GM19452 (cell line): ENCODE measurements around the gene ZRANB3.

ENCODE experiments used
- ATAC-seq: cut with Tn5 transposase; IDR thresholded peaks from one replicate; pipeline ENCODE4 v1.9.1; 2021; ENCODE audit not compliant: unreplicated experiment

The ZRANB3 gene

GRCh38 chr2:135255208-135255607, 275.8 kb downstream of the ZRANB3 start:
- no peak for ATAC-seq

GRCh38 chr2:135252805-135253458, 278.1 kb downstream of the ZRANB3 start:
- no peak for ATAC-seq

DNA sequence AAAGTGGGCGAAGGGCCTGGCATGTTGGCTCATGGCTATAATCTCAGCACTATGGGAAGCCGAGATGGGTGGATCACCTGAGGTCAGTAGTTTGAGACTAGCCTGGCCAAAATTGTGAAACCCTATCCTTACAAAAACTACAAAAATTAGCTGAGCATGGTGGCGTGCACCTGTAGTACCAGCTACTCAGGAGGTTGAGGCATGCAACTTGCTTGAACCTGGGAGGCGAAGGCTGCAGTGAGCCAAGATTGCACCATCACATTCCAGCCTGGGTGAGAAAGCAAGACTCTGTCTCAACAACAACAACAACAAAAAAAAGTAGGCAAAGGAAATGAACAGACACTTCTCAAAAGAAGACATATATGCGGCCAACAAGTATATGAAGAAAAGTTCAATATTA, 282.4 kb downstream of the ZRANB3 start:
- no peak for ATAC-seq

DNA sequence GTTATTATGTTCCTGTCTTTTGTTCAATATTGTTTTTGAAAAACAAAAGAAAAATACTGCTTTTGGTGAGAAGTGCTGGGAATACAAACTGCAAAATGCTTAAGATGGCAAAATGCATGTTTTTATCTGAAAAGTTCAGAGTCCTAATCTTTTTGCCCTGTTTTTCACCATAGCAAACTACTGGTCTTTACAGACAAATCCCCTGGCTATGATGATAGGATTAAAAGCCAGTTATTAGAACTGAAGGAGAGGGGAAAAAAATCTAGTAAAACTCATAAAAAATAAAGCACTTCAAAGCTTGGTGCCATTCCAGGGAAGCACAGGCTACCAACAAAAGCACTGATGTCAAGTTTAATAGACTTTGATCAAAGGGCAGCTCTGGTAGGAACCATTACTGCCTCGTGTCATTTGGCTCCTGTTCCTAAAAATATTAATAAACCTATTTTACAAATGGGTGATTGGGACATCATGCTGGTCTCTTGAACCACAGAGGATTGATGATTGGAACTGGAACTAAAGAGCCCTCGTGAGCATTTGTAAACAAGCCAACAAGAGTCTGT, 284.2 kb downstream of the ZRANB3 start:
- no peak for ATAC-seq

- no peak for ATAC-seq
Measured at GRCh38 chr2:135245071-135245470, 285.9 kb downstream of the ZRANB3 start.

GRCh38 chr2:135238651-135239050, 292.4 kb downstream of the ZRANB3 start:
- ATAC-seq: no peak

DNA sequence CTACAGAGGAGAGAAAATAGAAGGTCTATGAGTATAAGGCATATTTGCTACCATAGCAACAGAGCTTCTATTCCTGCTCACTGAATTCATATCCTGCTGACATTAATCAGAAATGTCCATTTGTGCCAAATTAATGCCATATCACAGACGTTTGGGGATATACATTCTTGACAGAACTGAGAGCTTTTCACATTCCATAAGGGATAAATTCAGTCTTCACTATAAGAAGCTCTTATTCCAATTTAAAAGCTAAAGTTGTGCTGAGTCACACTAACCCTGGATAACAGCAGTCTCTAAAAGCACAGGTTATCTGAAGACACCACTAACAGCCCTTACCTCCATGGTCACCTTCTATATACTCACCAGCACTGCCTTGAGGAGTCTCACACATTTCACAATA, 300.9 kb downstream of the ZRANB3 start:
- ATAC-seq: no peak

GRCh38 chr2:135227386-135227785, 303.6 kb downstream of the ZRANB3 start:
- ATAC-seq: no peak

- no peak for ATAC-seq
Measured at GRCh38 chr2:135226961-135227360, 304.1 kb downstream of the ZRANB3 start.

DNA sequence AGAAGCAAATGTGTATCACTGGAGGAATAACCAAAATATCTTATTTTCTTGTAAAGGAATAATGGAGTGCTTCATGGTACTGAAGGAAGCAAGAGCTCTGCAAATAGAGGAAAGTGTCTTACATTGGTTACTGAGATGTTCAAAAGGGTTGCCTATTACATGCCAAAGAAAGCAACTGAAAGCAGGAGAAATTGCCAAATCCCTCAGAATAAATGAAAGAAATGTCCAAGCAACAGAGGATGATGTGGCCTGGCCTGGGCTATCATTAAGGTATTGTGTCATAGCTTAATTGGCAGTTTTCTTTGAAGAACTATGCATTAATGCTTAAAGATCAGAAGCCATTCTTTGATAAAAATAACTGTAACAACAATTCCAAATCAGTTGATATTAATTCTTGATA, 305.2 kb downstream of the ZRANB3 start:
- no peak for ATAC-seq

- no peak for ATAC-seq
Measured at GRCh38 chr2:135219226-135219625, 311.8 kb downstream of the ZRANB3 start.

- no peak for ATAC-seq
Measured at GRCh38 chr2:135218426-135218825, 312.6 kb downstream of the ZRANB3 start.

DNA sequence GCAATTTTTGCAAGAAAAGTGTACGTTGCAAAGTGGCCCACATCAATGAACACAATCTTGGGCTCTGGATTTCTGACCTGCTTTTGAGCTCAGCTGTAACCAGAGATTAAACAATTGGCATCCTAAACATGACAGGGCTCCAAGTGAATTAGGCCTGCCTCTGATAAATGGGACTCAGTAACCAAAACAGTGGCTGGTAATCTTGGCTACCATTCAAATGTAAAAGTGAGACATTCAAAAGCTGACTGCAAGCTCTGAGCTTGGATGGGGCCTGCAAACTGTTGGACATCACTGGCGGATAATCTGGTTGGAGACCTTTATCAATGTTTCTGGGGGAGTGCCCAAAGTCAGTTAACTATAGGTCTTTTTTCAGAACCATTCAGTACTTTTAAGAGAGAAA, 318.3 kb downstream of the ZRANB3 start:
- ATAC-seq: no peak

GRCh38 chr2:135208016-135208415, 323.0 kb downstream of the ZRANB3 start:
- ATAC-seq: no peak

DNA sequence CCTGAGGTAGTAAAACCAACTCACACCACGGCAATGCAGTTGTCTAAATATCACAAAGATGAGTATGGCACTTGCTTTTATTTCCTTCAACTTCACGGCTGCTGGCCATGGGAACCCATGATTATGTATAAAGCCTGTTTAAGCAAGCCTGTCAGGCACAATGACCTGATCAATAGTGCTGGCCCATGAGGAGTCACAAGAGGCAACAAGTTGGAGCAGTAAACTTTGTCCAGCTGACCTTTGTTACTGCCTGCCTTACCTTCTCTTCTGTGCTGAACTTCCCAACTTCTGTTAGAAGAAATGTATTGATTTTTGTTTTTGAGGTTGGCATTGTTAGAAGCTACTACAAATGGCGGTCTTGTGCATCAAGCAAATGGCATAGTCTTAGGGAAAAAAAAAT, 327.1 kb downstream of the ZRANB3 start:
- no peak for ATAC-seq

DNA sequence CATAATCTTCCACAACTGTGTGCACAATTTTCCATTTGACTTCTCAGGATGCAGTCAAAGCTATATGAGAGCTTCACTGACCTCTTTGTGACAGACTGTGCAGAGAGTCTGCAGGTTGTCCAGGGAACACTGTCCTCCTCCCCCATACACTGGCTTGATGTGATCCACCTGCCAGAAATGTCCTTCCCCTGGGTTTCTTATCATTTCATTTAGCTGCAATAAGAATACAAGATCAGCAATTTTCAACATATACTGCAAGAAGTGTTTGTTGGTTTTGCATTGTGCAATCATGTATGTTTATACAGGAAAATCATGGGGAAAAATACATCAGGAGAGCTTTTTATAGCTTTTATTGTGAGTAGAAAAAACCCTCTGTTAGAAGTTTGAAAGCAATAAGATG, 328.3 kb downstream of the ZRANB3 start:
- no peak for ATAC-seq

DNA sequence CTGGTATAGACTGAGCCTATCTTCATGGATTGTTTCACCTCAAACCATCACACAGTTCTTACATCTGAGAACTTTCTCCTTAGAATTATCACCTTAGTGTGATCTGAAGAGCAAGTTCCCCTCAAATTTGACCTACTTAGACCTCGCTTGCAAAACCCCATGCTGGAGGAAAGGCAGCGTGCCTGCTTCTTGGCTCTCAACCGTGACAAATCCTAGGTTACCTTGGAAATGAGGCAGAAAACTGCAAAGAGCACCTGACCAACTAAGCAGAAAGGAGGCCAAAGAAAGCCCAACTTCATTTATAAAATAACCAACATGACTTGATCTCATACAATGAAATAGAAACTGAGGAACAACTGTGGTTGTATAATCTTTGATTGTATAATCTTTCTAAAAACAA, 332.5 kb downstream of the ZRANB3 start:
- no peak for ATAC-seq

DNA sequence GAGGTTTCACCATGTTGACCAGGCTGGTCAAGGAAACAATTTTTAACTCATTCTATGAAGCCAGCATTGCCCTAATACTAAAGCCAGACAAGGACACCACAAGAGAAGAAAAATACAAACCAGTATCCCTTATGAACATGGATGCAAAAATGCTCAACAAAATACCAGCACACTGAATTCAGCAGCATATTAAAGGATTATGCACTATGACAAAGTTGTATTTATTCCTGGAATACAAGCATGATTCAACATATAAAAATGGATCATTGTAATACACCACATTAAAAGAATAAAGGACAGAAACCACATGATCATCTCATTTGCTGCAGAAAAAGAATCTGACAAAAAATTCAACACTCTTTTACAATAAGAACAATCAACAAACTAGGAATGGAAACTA, 340.2 kb downstream of the ZRANB3 start:
- no peak for ATAC-seq

DNA sequence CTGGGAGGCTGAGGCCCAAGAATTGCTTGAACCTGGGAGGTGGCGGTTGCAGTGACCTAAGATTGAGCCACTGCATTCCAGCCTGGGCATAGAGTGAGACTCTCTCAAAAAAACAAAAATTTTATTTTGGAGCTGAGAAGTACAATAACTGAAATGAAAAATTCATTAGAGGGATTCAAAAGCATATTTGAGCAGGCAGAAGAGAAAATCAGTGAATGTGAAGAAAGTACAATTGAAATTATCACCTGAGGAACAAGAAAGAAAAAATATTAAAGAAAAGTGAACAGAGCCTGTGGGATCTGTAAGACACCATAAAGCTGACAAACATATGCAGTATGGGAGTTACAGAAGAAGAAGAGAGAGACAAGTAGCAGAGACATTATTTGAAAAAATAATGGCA, 341.9 kb downstream of the ZRANB3 start:
- ATAC-seq: no peak

DNA sequence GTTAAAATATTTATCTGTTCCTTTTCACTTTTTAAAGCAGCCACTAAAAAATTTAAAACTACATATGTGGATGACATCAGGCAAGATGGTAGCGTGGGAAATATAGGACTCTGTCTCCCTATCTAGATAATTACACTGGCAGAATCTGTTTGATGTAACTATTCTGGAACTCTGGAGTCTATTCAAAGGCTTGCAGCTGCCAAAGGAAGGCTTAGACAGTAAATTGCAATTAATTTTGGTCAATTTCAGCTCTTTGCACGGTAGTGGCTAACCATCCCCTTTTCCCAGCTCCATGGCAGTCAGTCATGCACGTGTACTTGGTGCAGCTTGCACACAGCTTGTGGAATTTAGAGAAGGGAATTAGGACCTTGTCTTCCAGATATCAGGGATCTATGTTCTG, 343.7 kb downstream of the ZRANB3 start:
- ATAC-seq: no peak

DNA sequence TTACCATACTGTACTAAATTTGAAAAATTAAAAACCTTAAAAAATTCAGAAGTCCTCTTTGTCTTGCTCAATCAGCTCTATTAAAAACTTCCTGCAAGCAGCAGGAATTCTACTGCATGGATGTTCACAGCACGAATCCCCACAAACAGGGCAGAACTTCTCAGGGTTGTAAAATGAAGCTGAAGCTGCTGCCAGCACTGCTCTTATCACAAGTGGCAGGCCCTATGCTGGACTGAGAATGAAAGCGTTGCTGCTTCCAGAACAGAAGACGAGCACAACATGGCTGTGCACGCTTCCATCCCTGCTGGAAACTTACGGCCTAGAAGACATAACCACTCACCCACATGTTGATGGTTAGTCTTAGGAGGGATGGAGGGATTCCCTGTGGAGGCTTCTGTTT, 345.0 kb downstream of the ZRANB3 start:
- ATAC-seq: no peak

DNA sequence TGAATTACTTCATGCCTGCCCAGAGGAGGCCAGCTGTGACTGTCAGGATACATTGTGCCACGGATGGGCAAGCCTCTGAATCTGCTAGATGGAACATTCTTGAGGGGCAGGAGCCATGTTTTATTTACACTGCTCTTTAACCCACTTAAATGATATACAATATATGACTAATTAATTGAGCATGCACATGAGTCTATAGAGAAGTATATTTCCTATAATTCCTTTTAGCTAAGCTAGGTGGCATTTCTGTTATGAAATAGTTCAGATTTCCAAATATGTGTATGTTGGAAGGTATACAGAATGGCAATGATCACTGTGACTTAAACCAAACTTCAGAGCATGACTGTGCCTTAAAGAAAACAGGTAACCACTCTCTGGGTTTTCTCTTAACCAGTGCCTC, 347.2 kb downstream of the ZRANB3 start:
- no peak for ATAC-seq

GRCh38 chr2:135182601-135183000, 348.4 kb downstream of the ZRANB3 start:
- no peak for ATAC-seq
